Aorta (tissue), 5 donors: Measurements from ENCODE around the gene MTCL1. TPM values are rescaled to one million over a fixed set of nuclear protein-coding genes. Genes with fewer than 3 reads are reported as not detected.
A peak's percentile ranks its signal among the peaks of the same experiment; 100 is the strongest.

ENCODE experiments used
- ATAC-seq: fragments of 200-7000 bp; cut with Tn5 transposase; one replicate; pipeline ENCODE4 v1.9.1; 2022; ENCODE audit warnings: moderate library complexity; ENCODE audit not compliant: low FRiP score
- DNase-seq, 2 donors: peaks; one replicate each; pipeline ENCODE4 v3.0.0-alpha.2; 2020
- H3K27ac ChIP-seq, 2 donors: one replicate each; pipeline ENCODE4 v1.5.1; 2013; ENCODE audit warnings: low read length in 2 of 2, mild to moderate bottlenecking in 2 of 2, moderate library complexity in 2 of 2, control low read depth in 1 of 2, inconsistent platforms in 1 of 2, low read depth in 1 of 2
- H3K27me3 ChIP-seq, 2 donors: one replicate each; pipeline ENCODE4 v1.6.1; 2013; ENCODE audit warnings: control low read depth in 1 of 2, low read length in 1 of 2, mild to moderate bottlenecking in 1 of 2, moderate library complexity in 1 of 2; ENCODE audit not compliant: insufficient read depth in 2 of 2, control insufficient read depth in 1 of 2
- H3K36me3 ChIP-seq, 2 donors: one replicate each; pipeline ENCODE4 v1.6.1; 2013; ENCODE audit warnings: control low read depth in 1 of 2, low read length in 1 of 2, mild to moderate bottlenecking in 1 of 2; ENCODE audit not compliant: insufficient read depth in 2 of 2, control insufficient read depth in 1 of 2
- H3K4me1 ChIP-seq, 2 donors: one replicate each; pipeline ENCODE4 v1.6.1; 2013; ENCODE audit warnings: low read length in 2 of 2, control low read depth in 1 of 2, mild to moderate bottlenecking in 1 of 2, moderate library complexity in 1 of 2; ENCODE audit not compliant: insufficient read depth in 2 of 2, control insufficient read depth in 1 of 2
- H3K4me3 ChIP-seq, 2 donors: one replicate each; pipeline ENCODE4 v1.5.1; 2013; ENCODE audit warnings: low read length in 2 of 2, control low read depth in 1 of 2, mild to moderate bottlenecking in 1 of 2
- H3K9me3 ChIP-seq: one replicate; pipeline ENCODE4 v1.6.1; 2013; ENCODE audit warnings: mild to moderate bottlenecking, low read length; ENCODE audit not compliant: control insufficient read depth
- WGBS, 2 donors: extraction: QIAGEN DNeasy Blood & Tissue Kit; methylation state at CpG; one replicate each; pipeline ENCODE4 v1.1.7; 2013; 5-methylcytosine and 5-hydroxymethylcytosine counted together
- intact Hi-C, 2 donors: fragments of 100-400 bp; cut with DNase I; formaldehyde crosslinking; loops; one replicate each; pipeline versions ENCODE4 v1.14.2 to v1.15.0; 2022
- polyA plus RNA-seq, 2 donors: library from polyadenylated mRNA; stranded (reverse); fragments of 200-250 nt; gene quantifications; one replicate each; pipeline ENCODE4 v1.2.3, GENCODE V29; 2013
- total RNA-seq, 2 donors: library from RNA; stranded (reverse); fragmentation: NEBNext Ultra II Directional; extraction: Animal tissue kit (Norgen Biotek cat#: 25700); gene quantifications; one replicate each; pipeline ENCODE4 v1.2.1, GENCODE V29; 2021
- donor health status: healthy with polysubstance abuse.
- donor health status: Bipolar disorder and iron deficiency.
- donor health status: DM: no; HTN: no; CAD: no.
- donor health status: DM: no; HTN: no; CAD: no.
- donor health status: DM: yes; HTN: yes; CAD: no.

MTCL1 gene
- total and polyA plus RNA-seq, 4 donors, result 0.75 to 14.2 (median 6.2) TPM

DNA sequence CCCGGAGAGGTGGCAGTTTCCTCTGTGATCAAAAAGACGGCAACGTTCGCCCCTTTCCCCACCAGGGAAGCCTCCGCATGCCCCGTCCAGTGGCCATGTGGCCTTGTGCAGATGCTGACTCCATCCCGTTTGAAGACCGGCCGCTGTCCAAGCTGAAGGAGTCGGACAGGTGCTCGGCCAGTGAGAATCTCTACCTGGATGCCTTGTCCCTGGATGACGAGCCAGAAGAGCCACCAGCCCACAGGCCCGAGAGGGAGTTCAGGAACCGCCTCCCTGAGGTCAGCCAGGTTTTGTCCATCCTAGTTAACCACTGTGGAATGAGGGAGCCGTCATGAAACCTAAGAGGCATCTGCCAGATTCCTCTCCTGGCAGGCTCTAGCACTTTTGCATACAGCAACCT is 113.6 kb downstream of the MTCL1 start:
- Histone ChIP-seq H3K9me3 (no peaks in the 10 kb centered on the region), H3K4me3 (no peak overlapping the region), H3K27me3 (no peaks in the 10 kb centered on the region), H3K4me1 (peaks cover 0 to 1% of the 10 kb centered on the region in 2 donors), H3K36me3 (peaks cover 0 to 3% of the 10 kb centered on the region in 2 donors), H3K27ac (no peak overlapping the region)
- no peak for ATAC-seq
- intact Hi-C loops, result no loop called here
- WGBS, 2 donors, result 96 to 97% methylated on average over 15 of the region's 15 CpGs
- no peak for DNase-seq

GRCh38 chr18:8820396-8821082 is 115.2 kb downstream of the MTCL1 start:
- Histone ChIP-seq H3K4me1 (peaks cover 0 to 1% of the 10 kb centered on the region in 2 donors), H3K36me3 (peaks cover 0 to 5% of the 10 kb centered on the region in 2 donors), H3K9me3 (no peaks in the 10 kb centered on the region), H3K27me3 (no peaks in the 10 kb centered on the region), H3K4me3 (no peak overlapping the region), H3K27ac (no peak overlapping the region)
- WGBS, 2 donors, result 82 to 84% methylated on average over 9 of the region's 9 CpGs
- DNase-seq (no peak), ATAC-seq (no peak)
- intact Hi-C loops, result no loop called here

DNA sequence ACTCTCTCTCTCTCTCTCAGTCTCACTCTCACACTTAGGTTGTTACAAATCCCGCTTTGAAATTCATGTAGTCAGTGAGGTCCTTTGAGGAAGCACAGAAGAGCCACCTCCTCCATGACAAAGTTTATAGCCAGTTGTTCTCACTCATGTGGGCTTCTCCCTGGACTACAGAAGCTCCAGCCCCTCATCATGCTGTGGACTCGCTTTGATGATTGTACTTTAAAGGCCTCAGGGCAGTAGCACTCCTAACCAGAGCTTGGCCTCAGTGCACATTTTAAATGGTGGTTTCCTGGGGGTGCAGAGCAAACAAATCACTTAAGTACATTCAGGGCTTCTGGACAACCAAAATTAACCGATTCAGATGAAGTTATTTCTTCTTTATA is 115.7 kb downstream of the MTCL1 start:
- intact Hi-C loops, result no loop called here
- H3K36me3 ChIP-seq, result peaks cover 0 to 5% of the 10 kb centered on the region in 2 donors

GRCh38 chr18:8821531-8821930 is 116.2 kb downstream of the MTCL1 start:
- H3K4me3 ChIP-seq, result no peak overlapping the region
- H3K4me1 ChIP-seq, result peaks cover 0 to 1% of the 10 kb centered on the region in 2 donors
- peaks cover 0 to 5% of the 10 kb centered on the region in 2 donors for H3K36me3 ChIP-seq
- no peak overlapping the region for H3K27ac ChIP-seq
- DNase-seq (no peak), ATAC-seq (no peak)
- no peaks in the 10 kb centered on the region for H3K9me3 ChIP-seq
- WGBS, 2 donors, result 92 to 93% methylated on average over 1 of the region's 1 CpG
- intact Hi-C loops, result no loop called here
- H3K27me3 ChIP-seq, result no peaks in the 10 kb centered on the region

More for the DNA sequence above, 115.7 kb downstream of the MTCL1 start:
- no peak overlapping the region for H3K27ac ChIP-seq
- no peaks in the 10 kb centered on the region for H3K27me3 ChIP-seq
- DNase-seq, result no peak
- no peak for ATAC-seq
- H3K4me3 ChIP-seq, result no peak overlapping the region
- 75 to 83% methylated on average over 3 of the region's 3 CpGs for WGBS, 2 donors
- H3K4me1 ChIP-seq, result peaks cover 0 to 1% of the 10 kb centered on the region in 2 donors
- no peaks in the 10 kb centered on the region for H3K9me3 ChIP-seq

- WGBS, 2 donors, result 96 to 97% methylated on average over 10 of the region's 10 CpGs
- intact Hi-C loops, result no loop called here
- no peak overlapping the region for H3K27ac ChIP-seq
- H3K4me3 ChIP-seq, result no peak overlapping the region
- no peaks in the 10 kb centered on the region for H3K27me3 ChIP-seq
- DNase-seq, result no peak
- no peaks in the 10 kb centered on the region for H3K9me3 ChIP-seq
- H3K36me3 ChIP-seq, result peaks cover 0 to 5% of the 10 kb centered on the region in 2 donors
- ATAC-seq, result no peak
- no peaks in the 10 kb centered on the region for H3K4me1 ChIP-seq
These were observed 117.3 kb downstream of the MTCL1 start for GRCh38 chr18:8822643-8823042.

- intact Hi-C loops, result no loop called here
- H3K9me3 ChIP-seq, result no peaks in the 10 kb centered on the region
- DNase-seq (no peak), ATAC-seq (no peak)
- WGBS, 2 donors, result 79 to 90% methylated on average over 6 of the region's 6 CpGs
- H3K36me3 ChIP-seq, result peaks cover 0 to 3% of the 10 kb centered on the region in 2 donors
- no peaks in the 10 kb centered on the region for H3K4me1 ChIP-seq
- H3K27ac ChIP-seq, result no peak overlapping the region
- H3K4me3 ChIP-seq, result no peak overlapping the region
- no peaks in the 10 kb centered on the region for H3K27me3 ChIP-seq
These were observed 118.2 kb downstream of the MTCL1 start for GRCh38 chr18:8823530-8823929.

- DNase-seq (no peak), ATAC-seq (peak; percentile 30)
- Histone ChIP-seq H3K27ac (no peak overlapping the region), H3K4me1 (no peaks in the 10 kb centered on the region), H3K4me3 (no peak overlapping the region), H3K27me3 (no peaks in the 10 kb centered on the region), H3K9me3 (no peaks in the 10 kb centered on the region), H3K36me3 (peaks cover 0 to 2% of the 10 kb centered on the region in 2 donors)
- WGBS, 2 donors, result 97% methylated on average over 19 to 20 of the region's 20 CpGs
- intact Hi-C loops, result no loop called here
These were observed 119.5 kb downstream of the MTCL1 start for GRCh38 chr18:8824846-8825245.

DNA sequence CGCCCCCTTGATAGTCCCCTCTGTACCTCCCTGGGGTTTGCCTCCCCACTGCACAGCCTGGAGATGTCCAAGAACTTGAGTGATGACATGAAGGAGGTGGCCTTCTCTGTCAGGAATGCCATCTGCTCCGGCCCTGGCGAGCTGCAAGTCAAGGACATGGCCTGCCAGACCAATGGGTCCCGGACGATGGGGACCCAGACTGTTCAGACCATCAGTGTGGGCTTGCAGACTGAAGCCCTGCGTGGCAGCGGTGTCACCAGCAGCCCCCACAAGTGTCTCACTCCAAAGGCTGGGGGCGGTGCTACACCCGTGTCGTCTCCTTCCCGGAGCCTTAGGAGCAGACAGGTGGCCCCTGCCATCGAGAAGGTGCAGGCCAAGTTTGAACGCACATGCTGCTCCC is 119.9 kb downstream of the MTCL1 start:
- H3K27me3 ChIP-seq, result no peaks in the 10 kb centered on the region
- no peak overlapping the region for H3K27ac ChIP-seq
- 96% methylated on average over 13 of the region's 13 CpGs for WGBS, 2 donors
- intact Hi-C loops, result no loop called here
- H3K4me1 ChIP-seq, result no peaks in the 10 kb centered on the region
- no peaks in the 10 kb centered on the region for H3K9me3 ChIP-seq
- no peak overlapping the region for H3K4me3 ChIP-seq
- peaks cover 0 to 2% of the 10 kb centered on the region in 2 donors for H3K36me3 ChIP-seq
- ATAC-seq (no peak), DNase-seq (no peak)

DNA sequence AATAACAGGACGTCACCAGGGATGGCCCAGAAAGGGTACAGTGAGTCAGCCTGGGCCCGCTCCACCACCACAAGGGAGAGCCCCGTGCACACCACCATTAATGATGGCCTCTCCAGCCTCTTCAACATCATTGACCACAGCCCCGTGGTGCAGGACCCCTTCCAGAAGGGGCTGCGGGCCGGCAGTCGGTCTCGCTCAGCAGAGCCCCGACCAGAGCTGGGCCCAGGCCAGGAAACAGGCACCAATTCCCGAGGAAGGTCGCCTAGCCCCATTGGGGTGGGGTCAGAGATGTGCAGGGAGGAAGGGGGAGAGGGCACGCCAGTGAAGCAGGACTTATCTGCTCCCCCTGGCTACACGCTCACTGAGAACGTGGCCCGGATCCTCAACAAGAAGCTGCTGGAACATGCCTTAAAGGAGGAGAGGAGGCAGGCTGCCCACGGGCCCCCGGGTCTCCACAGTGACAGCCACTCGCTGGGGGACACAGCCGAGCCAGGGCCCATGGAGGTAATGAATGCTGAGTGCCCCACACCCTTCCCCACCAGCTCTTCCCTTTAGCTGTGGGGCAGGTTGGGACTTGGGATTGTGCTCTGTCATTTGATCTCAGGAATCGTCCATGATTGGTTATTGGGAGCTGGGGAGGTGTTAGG is 120.5 kb downstream of the MTCL1 start:
- H3K4me1 ChIP-seq, result no peaks in the 10 kb centered on the region
- H3K36me3 ChIP-seq, result peaks cover 0 to 2% of the 10 kb centered on the region in 2 donors
- 87 to 88% methylated on average over 20 of the region's 20 CpGs for WGBS, 2 donors
- no peak overlapping the region for H3K27ac ChIP-seq
- intact Hi-C loops, result no loop called here
- H3K27me3 ChIP-seq, result no peaks in the 10 kb centered on the region
- ATAC-seq, result no peak
- no peak for DNase-seq
- no peak overlapping the region for H3K4me3 ChIP-seq
- H3K9me3 ChIP-seq, result no peaks in the 10 kb centered on the region
